Measurements from ENCODE around the gene UNC13B. TPM values are rescaled to one million over a fixed set of nuclear protein-coding genes. Genes with fewer than 3 reads are reported as not detected.

UNC13B gene
- total RNA-seq, 1 donor, result 25.3 TPM

- Histone ChIP-seq H3K36me3 (ENCODE audit: insufficient read depth, low read length) (peaks cover 8% of the 10 kb centered on the region), H3K4me1 (ENCODE audit: insufficient read depth, low read length) (no peaks in the 10 kb centered on the region), H3K79me2 (ENCODE audit: insufficient read depth, low read length) (no peaks in the 10 kb centered on the region), H4K20me1 (ENCODE audit: insufficient read depth, low read length) (no peaks in the 10 kb centered on the region), H3K9me3 (ENCODE audit: low read depth, low read length) (no peaks in the 10 kb centered on the region), H3K27me3 (ENCODE audit: insufficient read depth, low read length) (no peaks in the 10 kb centered on the region), H3K4me3 (ENCODE audit: insufficient read depth, low read length) (no peak overlapping the region), H3K4me2 (ENCODE audit: insufficient read depth, low read length) (no peak overlapping the region), H2AFZ (ENCODE audit: low read length) (no peak overlapping the region), H3K27ac (ENCODE audit: low read depth, low read length) (no peak overlapping the region)
- DNase-seq (ENCODE audit: insufficient read length, low spot score, missing footprints), result no peak
- no peak for TF ChIP-seq CTCF (IDR thresholded peaks at IDR 0.05; ENCODE audit: extremely low read depth, low read depth, low read length)
Measured at GRCh38 chr9:35380039-35380438, 218.2 kb downstream of the UNC13B start.

- no peak for DNase-seq (ENCODE audit: insufficient read length, low spot score, missing footprints)
- no peak overlapping the region for H3K27ac ChIP-seq (ENCODE audit: low read depth, low read length)
- no peaks in the 10 kb centered on the region for H3K9me3 ChIP-seq (ENCODE audit: low read depth, low read length)
- H3K79me2 ChIP-seq (ENCODE audit: insufficient read depth, low read length), result no peaks in the 10 kb centered on the region
- no peaks in the 10 kb centered on the region for H3K4me1 ChIP-seq (ENCODE audit: insufficient read depth, low read length)
- H3K4me3 ChIP-seq (ENCODE audit: insufficient read depth, low read length), result no peak overlapping the region
- H3K36me3 ChIP-seq (ENCODE audit: insufficient read depth, low read length), result peaks cover 4% of the 10 kb centered on the region
- H3K4me2 ChIP-seq (ENCODE audit: insufficient read depth, low read length), result no peak overlapping the region
- H4K20me1 ChIP-seq (ENCODE audit: insufficient read depth, low read length), result no peaks in the 10 kb centered on the region
- no peaks in the 10 kb centered on the region for H3K27me3 ChIP-seq (ENCODE audit: insufficient read depth, low read length)
- no peak for TF ChIP-seq CTCF (IDR thresholded peaks at IDR 0.05; ENCODE audit: extremely low read depth, low read depth, low read length)
- no peak overlapping the region for H2AFZ ChIP-seq (ENCODE audit: low read length)
Measured at GRCh38 chr9:35380619-35381018, 218.8 kb downstream of the UNC13B start.

GRCh38 chr9:35385042-35385441 lies 223.2 kb downstream of the UNC13B start:
- Histone ChIP-seq H3K4me1 (ENCODE audit: insufficient read depth, low read length) (no peaks in the 10 kb centered on the region), H4K20me1 (ENCODE audit: insufficient read depth, low read length) (no peaks in the 10 kb centered on the region), H3K79me2 (ENCODE audit: insufficient read depth, low read length) (no peaks in the 10 kb centered on the region), H3K27me3 (ENCODE audit: insufficient read depth, low read length) (no peaks in the 10 kb centered on the region), H3K27ac (ENCODE audit: low read depth, low read length) (no peak overlapping the region), H2AFZ (ENCODE audit: low read length) (no peak overlapping the region), H3K9me3 (ENCODE audit: low read depth, low read length) (no peaks in the 10 kb centered on the region), H3K4me3 (ENCODE audit: insufficient read depth, low read length) (no peak overlapping the region), H3K36me3 (ENCODE audit: insufficient read depth, low read length) (peaks cover 4% of the 10 kb centered on the region), H3K4me2 (ENCODE audit: insufficient read depth, low read length) (no peak overlapping the region)
- peak; percentile 67 for TF ChIP-seq CTCF (IDR thresholded peaks at IDR 0.05; ENCODE audit: extremely low read depth, low read depth, low read length)
- peak; percentile 91 for DNase-seq (ENCODE audit: insufficient read length, low spot score, missing footprints)

GRCh38 chr9:35395076-35395705 lies 233.4 kb downstream of the UNC13B start:
- H3K4me3 ChIP-seq (ENCODE audit: insufficient read depth, low read length), result no peak overlapping the region
- TF ChIP-seq CTCF (IDR thresholded peaks at IDR 0.05; ENCODE audit: extremely low read depth, low read depth, low read length), result no peak
- no peaks in the 10 kb centered on the region for H3K4me1 ChIP-seq (ENCODE audit: insufficient read depth, low read length)
- H3K27me3 ChIP-seq (ENCODE audit: insufficient read depth, low read length), result no peaks in the 10 kb centered on the region
- DNase-seq (ENCODE audit: insufficient read length, low spot score, missing footprints), result no peak
- no peak overlapping the region for H3K4me2 ChIP-seq (ENCODE audit: insufficient read depth, low read length)
- H2AFZ ChIP-seq (ENCODE audit: low read length), result no peak overlapping the region
- no peak overlapping the region for H3K27ac ChIP-seq (ENCODE audit: low read depth, low read length)
- H4K20me1 ChIP-seq (ENCODE audit: insufficient read depth, low read length), result no peaks in the 10 kb centered on the region
- H3K9me3 ChIP-seq (ENCODE audit: low read depth, low read length), result no peaks in the 10 kb centered on the region
- H3K36me3 ChIP-seq (ENCODE audit: insufficient read depth, low read length), result peaks cover 3% of the 10 kb centered on the region
- H3K79me2 ChIP-seq (ENCODE audit: insufficient read depth, low read length), result no peaks in the 10 kb centered on the region
